K562 (cell line): ENCODE data around the gene RASD1. TPM values are rescaled to one million over a fixed set of nuclear protein-coding genes. Genes with fewer than 3 reads are reported as not detected.

Source experiments
- BRF2 ChIP-seq: IDR thresholded peaks from 3 replicates; pipeline ENCODE4 v1.6.1; 2011; ENCODE audit warnings: borderline replicate concordance, mild to moderate bottlenecking; ENCODE audit not compliant: insufficient read length, insufficient read depth
- CHCHD3 ChIP-seq: fragments of 250-450 bp; sonication (Bioruptor Pico); IDR thresholded peaks from 2 replicates; pipeline ENCODE4 v2.1.2; 2022; ENCODE audit warnings: mild to moderate bottlenecking
- L3MBTL2 ChIP-seq: fragments of 450-650 bp; IDR thresholded peaks from 2 replicates; pipeline ENCODE4 v1.6.1; 2016; ENCODE audit warnings: mild to moderate bottlenecking, moderate library complexity
- MGA ChIP-seq: fragments of 450-650 bp; IDR thresholded peaks from 2 replicates; pipeline ENCODE4 v1.6.1; 2016; ENCODE audit warnings: mild to moderate bottlenecking, moderate library complexity
- USF2 ChIP-seq: sonication (generic); formaldehyde crosslinking; IDR thresholded peaks from 2 replicates; pipeline ENCODE4 v1.5.0; 2020; ENCODE audit warnings: missing genetic modification reagents
- YY1 ChIP-seq, 3 experiments: IDR thresholded peaks; 2 replicates each; pipeline ENCODE4 v1.6.1; 2011; ENCODE audit warnings: low read length in 2 of 3, mild to moderate bottlenecking in 2 of 3, moderate library complexity in 2 of 3, borderline replicate concordance in 1 of 3, control low read depth in 1 of 3, low read depth in 1 of 3; ENCODE audit not compliant: insufficient read depth in 3 of 3, insufficient replicate concordance in 2 of 3, control insufficient read depth in 1 of 3, insufficient read length in 1 of 3; ENCODE audit errors: extremely low read depth in 1 of 3
- polyA plus RNA-seq, 8 experiments: library from polyadenylated mRNA; depleted of rRNA in 4 of 8; stranded (reverse) in 5 of 8; unstranded in 3 of 8; fragments of >200 nt; fragmentation: Nextera tagmentation in 2 of 8; fragmentation: Illumina TruSeq in 1 of 8; extraction: Ambion mirVana in 2 of 8; extraction: Trizol in 1 of 8; gene quantifications; 2 replicates each; pipeline versions ENCODE4 v1.2.1 to v1.2.3, GENCODE V29; 2011 to 2014; ENCODE audit warnings: inconsistent platforms in 1 of 8, missing spikeins in 1 of 8
- total RNA-seq, 7 experiments: library from RNA; depleted of rRNA in 6 of 7; stranded (reverse); fragments of >200 nt in 6 of 7; fragmentation: Illumina TruSeq in 2 of 7; extraction: Trizol in 2 of 7; gene quantifications; 2 replicates each; pipeline versions ENCODE4 v1.2.1 to v1.2.3, GENCODE V29; 2011 to 2021; ENCODE audit warnings: low replicate concordance in 1 of 7
- TF ChIP-seq, protein P1 (sequence below): sonication (generic); formaldehyde crosslinking; IDR thresholded peaks from 2 replicates; pipeline ENCODE4 v1.8.1; 2023; ENCODE audit warnings: mild to moderate bottlenecking, missing genetic modification reagents
- TF ChIP-seq, protein P2 (sequence below): fragments of 250-450 bp; sonication (Bioruptor Pico); IDR thresholded peaks from 2 replicates; pipeline ENCODE4 v1.5.0; 2022; ENCODE audit warnings: mild to moderate bottlenecking

The RASD1 gene
- total and polyA plus RNA-seq, 9 of the 15 experiments (the other 6 are each of a cell fraction or from before 2014, with no cell fraction given) = 0.11 TPM; not detected in 8

- TF ChIP-seq MGA (peak; percentile 69), CHCHD3 (CRISPR knock-in tag) (no peak), L3MBTL2 (peak; percentile 91), USF2 (CRISPR knock-in tag) (peak; percentile 81), BRF2 (no peak), YY1 (IDR thresholded peaks at IDR 0.05; ENCODE audit: borderline replicate concordance in 1 of 3, control insufficient read depth in 1 of 3, extremely low read depth in 1 of 3, insufficient read depth in 3 of 3, insufficient read length in 1 of 3, insufficient replicate concordance in 2 of 3, low read depth in 1 of 3, low read length in 2 of 3) (no peak)
- TF ChIP-seq, protein P1, sequence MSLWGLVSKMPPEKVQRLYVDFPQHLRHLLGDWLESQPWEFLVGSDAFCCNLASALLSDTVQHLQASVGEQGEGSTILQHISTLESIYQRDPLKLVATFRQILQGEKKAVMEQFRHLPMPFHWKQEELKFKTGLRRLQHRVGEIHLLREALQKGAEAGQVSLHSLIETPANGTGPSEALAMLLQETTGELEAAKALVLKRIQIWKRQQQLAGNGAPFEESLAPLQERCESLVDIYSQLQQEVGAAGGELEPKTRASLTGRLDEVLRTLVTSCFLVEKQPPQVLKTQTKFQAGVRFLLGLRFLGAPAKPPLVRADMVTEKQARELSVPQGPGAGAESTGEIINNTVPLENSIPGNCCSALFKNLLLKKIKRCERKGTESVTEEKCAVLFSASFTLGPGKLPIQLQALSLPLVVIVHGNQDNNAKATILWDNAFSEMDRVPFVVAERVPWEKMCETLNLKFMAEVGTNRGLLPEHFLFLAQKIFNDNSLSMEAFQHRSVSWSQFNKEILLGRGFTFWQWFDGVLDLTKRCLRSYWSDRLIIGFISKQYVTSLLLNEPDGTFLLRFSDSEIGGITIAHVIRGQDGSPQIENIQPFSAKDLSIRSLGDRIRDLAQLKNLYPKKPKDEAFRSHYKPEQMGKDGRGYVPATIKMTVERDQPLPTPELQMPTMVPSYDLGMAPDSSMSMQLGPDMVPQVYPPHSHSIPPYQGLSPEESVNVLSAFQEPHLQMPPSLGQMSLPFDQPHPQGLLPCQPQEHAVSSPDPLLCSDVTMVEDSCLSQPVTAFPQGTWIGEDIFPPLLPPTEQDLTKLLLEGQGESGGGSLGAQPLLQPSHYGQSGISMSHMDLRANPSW (CRISPR knock-in tag) = no peak
- TF ChIP-seq, protein P2, sequence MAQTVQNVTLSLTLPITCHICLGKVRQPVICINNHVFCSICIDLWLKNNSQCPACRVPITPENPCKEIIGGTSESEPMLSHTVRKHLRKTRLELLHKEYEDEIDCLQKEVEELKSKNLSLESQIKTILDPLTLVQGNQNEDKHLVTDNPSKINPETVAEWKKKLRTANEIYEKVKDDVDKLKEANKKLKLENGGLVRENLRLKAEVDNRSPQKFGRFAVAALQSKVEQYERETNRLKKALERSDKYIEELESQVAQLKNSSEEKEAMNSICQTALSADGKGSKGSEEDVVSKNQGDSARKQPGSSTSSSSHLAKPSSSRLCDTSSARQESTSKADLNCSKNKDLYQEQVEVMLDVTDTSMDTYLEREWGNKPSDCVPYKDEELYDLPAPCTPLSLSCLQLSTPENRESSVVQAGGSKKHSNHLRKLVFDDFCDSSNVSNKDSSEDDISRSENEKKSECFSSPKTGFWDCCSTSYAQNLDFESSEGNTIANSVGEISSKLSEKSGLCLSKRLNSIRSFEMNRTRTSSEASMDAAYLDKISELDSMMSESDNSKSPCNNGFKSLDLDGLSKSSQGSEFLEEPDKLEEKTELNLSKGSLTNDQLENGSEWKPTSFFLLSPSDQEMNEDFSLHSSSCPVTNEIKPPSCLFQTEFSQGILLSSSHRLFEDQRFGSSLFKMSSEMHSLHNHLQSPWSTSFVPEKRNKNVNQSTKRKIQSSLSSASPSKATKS = no peak
Measured at GRCh38 chr17:17448723-17449122, 47.5 kb downstream of the RASD1 start (continued).
